Skeletal muscle cell (primary cell): ENCODE measurements around the gene OR2T34.
"Not testable (repeated sequence)": the region's sequence is repeated elsewhere in the genome, so short reads cannot be mapped to it uniquely, and the experiment has no call there.

Source experiments
- DNase-seq: peaks from one replicate; pipeline ENCODE4 v3.0.0-alpha.2; 2010; ENCODE audit warnings: low read depth
- H3K4me3 ChIP-seq: 2 replicates; pipeline ENCODE4 v1.5.1; 2011; ENCODE audit warnings: low read depth, mild to moderate bottlenecking, control low read depth, low read length, moderate library complexity

The OR2T34 gene, protein sequence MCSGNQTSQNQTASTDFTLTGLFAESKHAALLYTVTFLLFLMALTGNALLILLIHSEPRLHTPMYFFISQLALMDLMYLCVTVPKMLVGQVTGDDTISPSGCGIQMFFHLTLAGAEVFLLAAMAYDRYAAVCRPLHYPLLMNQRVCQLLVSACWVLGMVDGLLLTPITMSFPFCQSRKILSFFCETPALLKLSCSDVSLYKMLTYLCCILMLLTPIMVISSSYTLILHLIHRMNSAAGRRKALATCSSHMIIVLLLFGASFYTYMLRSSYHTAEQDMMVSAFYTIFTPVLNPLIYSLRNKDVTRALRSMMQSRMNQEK

DNA sequence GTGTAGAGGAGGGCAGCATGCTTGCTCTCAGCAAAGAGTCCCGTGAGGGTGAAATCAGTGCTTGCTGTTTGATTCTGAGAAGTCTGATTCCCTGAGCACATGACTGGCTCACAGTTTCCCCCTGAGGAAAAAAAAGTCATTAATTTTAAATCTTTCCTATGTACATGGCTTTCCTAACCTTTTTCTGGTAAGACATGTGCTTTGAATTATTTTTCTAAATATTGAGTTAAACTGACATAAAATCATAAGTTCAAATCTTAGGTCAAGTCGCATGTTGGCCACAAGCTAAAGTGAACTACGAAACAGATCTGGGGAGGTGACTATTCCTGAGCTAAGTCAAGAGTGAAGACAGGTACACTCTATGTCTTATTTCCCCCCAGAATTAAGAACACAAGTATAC is at the start of gene OR2T34:
Gene OR2T34 (minus strand): TSS at position 101 of the 400 bp plus-strand sequence. CDS start 0 bp downstream, at position 101.
- H3K4me3 ChIP-seq, DNase-seq: not testable (repeated sequence)

DNA sequence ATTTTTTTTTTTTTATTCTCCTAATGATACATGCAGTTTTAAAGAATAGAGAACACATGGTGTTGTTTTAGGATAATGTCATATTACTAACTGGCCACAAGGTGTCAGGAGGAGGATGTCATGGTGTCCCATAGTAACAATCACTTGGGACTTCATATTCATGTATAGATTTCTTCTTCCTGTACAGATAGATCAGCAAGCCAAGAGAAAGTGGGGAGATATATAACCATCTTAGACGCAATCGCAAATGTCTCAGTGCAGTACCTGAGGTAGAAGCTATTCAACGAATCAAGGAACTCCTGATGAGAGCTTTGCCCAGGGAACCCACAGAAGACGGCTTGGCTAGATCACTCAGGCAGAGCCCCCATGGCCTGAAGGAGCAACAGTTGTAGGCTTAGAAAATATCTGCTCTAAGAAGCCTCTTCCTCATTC is 48.0 kb upstream of the OR2T34 start:
- no peak overlapping the region for H3K4me3 ChIP-seq
- DNase-seq: no peak

DNA sequence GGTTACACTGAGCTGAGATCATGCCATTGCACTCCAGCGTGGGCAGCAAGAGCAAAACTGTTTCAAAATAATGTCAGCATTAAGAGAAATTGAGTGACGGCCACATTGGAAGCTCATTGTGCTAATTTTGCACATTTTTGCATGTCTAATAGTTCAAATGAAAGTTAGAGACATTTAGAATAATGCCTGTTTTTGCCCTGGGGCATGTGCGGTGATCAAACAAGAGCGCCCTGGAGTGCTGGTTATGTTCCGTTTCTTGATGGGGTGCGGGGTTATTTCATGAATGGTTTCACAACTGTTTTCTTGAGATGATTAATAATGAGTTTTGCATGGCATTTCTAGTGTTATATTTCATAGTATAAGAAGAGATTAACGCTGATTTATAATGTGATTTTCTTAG is 47.2 kb upstream of the OR2T34 start:
- no peak overlapping the region for H3K4me3 ChIP-seq
- DNase-seq: no peak

DNA sequence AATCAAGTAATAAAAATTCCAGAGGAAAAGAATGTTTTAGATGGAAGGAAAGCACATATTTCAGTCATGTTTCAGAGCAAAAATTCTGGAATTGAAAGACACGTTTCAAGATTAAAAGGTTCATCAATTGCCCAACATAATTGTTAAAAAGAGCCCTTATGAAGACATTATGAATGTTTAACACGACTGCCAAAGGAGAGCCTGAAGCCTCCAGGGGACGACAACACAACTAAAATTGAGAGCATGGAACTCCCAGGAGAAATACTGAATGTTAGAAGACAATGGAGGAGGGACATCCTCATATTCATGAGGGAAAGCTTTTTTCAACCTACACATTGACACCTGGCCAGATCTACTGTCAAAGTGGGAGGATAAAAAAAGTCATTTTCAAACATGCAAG is 44.3 kb upstream of the OR2T34 start:
- DNase-seq: no peak
- no peak overlapping the region for H3K4me3 ChIP-seq

DNA sequence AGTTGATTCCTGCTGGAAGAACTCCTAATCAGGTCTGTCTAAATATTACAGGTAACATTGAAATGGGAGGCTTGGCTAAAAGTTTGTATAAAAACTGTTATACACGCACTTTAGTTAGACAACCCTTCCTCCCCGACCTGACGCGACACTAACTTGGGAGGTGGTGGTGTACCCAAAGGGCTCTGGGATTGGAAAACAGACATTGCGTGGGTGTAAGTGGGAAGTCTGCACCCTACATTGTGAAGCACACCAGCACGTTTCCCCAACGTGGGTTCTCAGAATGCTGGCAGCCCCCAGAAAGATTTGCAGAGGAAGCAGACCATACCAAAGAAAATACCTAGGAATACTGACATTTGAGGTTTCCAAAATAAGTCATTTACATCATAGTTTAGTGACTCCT is 43.6 kb upstream of the OR2T34 start:
- DNase-seq: no peak
- no peak overlapping the region for H3K4me3 ChIP-seq

DNA sequence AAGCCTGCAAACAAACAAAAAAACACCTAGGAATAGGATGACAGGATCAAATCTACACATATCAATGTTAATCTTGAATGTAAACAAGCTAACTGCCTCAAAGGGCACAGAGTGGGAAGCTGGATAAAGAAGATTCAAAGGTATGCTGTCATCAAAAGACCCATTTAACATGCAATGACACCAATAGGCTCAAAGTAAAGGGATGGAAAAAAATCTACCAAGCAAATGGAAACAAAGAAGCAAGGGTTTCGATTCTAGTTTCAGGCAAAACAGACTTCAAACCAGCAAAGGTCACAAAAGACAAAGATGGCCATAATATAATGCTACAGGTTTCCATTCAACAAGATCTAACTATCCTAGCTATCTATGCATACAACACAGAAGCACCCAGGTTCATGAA is 39.2 kb upstream of the OR2T34 start:
- no peak for DNase-seq
- H3K4me3 ChIP-seq: no peak overlapping the region

DNA sequence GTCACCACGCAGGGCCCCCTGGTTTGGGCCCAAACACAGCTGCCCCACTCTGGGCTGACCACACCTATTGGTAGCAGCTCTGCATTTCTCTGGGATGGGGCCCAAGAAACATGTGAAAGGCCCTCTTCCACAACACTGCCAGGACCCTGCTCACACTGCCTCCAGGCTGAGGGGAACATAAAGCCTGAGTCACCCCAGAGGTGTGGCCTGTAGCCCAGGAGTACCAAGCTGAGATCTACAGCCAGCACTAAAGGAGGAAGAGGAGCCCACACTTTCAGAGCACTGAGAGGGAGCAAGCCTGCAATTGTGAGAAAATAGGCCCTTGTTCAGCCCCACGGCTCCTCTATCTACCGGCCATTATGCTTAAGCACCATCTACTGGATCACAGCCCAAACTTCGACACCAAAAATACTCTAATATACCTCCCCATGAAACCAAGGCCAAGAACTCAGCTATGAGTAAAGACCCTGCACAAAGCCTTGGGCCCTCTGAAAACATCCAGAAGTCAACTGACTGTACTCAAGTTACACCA is 37.4 kb upstream of the OR2T34 start:
- no peak overlapping the region for H3K4me3 ChIP-seq
- DNase-seq: no peak

DNA sequence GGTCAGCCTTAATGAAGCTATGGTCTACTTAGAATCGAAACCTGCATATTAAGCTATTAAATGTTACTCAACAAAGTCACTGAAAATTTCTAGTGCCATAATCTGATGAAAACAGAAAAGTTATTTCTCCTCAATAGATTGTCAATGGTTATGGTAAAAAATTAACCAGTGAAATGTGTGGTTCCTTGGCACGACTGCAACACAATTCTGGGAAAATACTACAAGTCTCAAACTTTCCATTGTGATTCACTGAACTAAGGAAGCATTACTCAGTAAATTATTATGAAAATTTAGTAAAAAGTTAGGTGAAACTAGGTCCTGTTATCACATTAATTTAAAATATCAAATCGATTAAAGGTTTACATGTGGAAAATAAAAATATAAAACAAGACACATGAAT is 35.7 kb upstream of the OR2T34 start:
- DNase-seq: no peak
- H3K4me3 ChIP-seq: no peak overlapping the region

DNA sequence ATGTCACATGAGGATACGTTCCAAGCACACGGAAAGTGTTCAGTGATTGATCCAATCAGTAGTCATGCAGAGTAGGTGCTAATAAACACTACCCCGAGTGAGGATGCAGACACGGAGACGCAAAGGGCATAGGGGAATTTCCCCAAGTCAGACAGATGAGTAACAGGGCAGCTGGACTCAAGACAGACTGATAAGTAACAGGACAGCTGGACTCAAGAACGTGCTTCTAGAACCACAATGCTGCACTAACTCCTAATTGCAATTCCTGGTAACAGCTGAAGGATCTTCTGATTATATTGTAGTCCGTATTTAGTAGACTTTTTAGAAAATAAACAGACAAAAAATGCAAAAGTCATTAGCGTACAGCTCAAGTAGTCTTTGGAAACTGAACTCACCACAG is 24.8 kb upstream of the OR2T34 start:
- no peak for DNase-seq
- H3K4me3 ChIP-seq: no peak overlapping the region

DNA sequence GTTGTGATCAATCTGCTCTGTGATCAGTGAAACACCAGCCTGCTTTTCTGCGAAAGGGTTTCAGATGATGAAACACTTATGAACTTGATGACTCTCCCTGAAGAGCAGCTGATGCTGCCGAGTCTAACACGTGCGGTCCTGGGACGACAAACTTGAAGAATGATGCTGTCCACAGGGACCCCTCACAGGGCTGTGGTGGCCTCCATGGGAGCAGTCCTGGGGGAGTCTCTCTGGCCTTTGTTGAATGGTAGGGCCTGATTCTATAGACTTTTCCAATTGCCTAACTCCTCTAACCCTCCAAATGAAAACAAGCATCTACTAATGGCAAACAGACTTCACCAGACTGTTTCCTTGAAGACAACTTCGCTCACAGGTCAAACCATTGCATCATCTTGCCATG is 23.0 kb upstream of the OR2T34 start, which contains the start of gene OR2T10:
Gene OR2T10 (minus strand): TSS at position 112 of the 400 bp plus-strand sequence. CDS start 3,932 bp downstream, outside the sequence.
- no peak for DNase-seq

DNA sequence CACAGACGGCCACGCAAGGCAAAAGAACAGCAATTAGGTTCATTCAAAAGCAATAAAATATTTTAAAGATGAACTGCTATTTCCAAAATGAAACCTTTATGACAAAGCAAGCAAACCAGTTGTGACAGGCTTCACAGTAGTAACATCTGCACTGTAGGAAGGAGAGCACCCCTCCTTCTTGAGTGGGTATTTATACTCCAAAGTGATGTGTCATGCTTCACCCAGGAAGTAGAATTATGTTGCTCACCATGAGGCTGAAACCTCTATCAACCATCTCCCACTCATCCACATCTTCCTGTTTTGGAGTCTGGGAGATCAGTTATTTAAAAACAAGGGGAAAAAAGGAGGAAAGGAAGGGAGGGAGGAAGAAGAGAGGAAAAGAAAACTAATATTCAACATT is 22.1 kb upstream of the OR2T34 start:
- no peak overlapping the region for H3K4me3 ChIP-seq
- no peak for DNase-seq

More for the DNA sequence above, 23.0 kb upstream of the OR2T34 start, which contains the start of gene OR2T10:
- H3K4me3 ChIP-seq: no peak within 1 kb of the TSS

DNA sequence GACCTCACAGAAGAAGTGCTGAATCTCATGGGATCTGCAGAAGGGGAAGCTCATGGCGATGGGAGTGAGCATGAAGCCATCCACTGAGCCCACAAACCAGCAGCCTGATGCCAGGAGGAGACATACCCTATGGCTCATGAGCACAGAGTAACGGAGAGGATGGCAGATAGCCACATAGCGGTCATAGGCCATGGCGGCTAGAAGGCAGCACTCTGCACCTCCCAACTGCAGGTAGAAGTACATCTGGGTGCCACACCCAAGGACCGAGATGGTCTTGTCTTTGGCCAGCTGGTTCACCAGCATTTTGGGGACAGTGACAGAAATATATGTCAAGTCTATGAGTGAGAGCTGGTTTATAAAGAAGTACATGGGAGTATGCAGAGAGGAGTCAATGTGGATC is 18.7 kb upstream of the OR2T34 start:
- H3K4me3 ChIP-seq: no peak overlapping the region
- no peak for DNase-seq

DNA sequence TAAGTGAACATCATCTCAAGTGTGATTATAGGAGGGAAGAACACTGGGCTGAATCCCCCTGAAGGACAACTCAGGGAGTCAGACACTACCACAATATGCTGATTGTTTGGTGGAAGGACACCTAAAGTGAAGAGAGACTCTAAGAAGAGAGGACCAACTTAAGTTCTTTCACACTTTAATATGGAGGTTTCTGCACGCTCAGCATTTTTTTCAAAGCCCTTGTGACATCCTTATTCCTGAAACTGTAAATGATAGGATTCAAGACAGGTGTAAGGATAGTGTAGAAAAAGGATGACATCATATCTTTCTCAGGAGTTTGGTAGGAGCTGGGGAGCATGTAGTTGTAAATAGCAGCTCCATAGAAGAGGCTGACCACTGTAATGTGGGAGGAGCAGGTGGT is 18.1 kb upstream of the OR2T34 start:
- no peak overlapping the region for H3K4me3 ChIP-seq
- no peak for DNase-seq

DNA sequence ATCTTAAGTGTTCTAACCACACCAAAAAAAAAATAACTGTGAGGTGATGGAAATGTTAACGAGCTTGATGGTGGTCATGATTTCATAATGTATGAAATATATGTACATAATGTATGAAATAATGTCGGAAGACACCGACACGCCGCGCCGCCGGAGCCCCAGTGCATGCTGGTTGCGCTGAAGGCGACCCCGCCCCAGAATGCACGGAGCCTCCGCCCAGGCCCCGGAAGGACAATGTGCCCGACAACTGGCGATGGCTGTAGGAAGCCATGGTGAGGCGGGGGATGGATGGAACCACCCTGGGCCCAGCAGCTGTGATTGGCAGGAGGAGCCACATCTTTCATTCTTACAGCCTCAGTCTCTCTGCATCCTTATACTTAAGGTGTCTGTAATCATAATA is 15.5 kb upstream of the OR2T34 start:
- H3K4me3 ChIP-seq: no peak overlapping the region
- DNase-seq: no peak

DNA sequence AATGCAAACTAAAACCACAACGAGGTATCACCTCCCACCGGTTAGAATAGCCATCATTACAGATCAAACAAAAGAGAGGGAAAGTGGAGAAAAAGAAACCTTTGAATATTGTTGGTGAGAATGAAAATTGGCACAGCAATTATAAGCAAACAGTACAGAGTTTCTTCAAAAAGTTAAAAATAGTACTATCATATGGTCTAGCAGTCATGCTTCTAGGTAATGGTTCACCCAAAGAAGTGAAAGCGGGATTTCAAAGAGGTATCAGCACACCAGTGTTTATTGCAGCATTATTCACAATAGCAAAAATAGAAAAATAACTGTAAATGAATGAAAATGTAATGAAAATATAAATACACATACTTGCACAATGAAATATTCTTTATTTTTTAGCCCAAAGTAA is 14.8 kb upstream of the OR2T34 start:
- H3K4me3 ChIP-seq: no peak overlapping the region

DNA sequence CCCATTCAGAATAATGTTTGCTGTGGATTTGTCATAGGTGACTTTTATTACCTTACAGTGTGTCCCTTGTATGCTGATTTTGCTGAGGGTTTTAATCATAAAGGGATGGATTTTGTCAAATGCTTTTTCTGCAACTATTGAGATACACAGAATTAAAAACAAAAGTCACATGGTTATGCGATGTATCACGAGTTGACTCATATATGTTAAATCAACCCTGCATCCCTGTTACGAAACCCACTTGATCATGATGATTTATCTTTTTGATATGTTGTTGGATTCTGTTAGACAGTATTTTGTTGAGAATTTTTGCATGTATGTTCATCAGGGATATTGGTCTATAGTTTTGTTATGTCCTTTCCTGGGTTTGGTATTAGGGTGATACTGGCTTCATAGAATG is 10.7 kb upstream of the OR2T34 start:
- no peak for DNase-seq
- no peak overlapping the region for H3K4me3 ChIP-seq

More for the DNA sequence above, 14.8 kb upstream of the OR2T34 start:
- no peak for DNase-seq

DNA sequence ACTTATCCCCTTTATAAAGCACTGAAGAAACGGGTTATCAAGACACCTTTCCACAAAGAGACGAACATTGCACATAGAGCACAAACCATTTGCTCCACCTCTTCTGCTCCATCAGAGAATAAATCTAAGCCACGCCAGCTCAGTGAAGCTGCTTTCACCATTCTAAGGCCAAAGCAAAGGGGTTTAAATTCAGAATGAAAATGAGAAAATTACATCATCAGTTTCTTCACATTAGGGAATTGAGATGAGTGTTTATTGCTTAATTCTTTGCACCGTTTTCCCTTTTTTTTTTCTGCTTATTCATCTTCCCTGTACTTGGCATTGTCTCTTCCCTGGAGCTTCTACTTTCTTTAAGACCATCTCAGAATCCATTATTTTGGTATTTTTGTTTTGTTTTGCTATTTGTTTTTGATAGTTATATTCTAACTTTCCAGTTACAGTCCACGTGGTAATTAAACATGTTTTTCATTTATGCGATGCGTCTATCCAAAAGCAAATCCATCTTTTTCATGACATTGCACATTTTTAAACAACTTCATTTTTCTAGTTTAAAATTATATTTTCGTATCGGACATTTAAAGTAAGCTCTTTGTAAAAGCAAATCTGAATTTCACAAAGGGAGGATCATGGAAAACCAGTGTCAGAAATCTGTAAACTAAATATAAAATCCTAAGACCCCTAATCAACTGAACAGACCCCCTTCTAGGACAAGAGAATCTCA is 1.9 kb upstream of the OR2T34 start:
- H3K4me3 ChIP-seq: no peak overlapping the region
- no peak for DNase-seq

DNA sequence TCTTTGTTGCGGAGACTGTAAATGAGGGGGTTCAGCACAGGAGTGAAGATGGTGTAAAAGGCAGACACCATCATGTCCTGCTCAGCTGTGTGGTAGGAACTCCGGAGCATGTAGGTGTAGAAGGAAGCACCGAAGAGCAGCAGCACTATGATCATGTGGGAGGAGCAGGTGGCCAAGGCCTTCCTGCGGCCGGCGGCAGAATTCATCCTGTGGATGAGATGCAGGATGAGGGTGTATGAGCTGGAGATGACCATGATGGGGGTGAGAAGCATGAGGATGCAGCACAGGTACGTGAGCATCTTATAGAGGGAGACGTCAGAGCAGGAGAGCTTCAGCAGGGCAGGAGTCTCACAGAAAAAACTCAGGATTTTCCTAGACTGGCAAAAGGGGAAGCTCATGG is 701 bp downstream of the OR2T34 start:
- not testable (repeated sequence) for H3K4me3 ChIP-seq, DNase-seq

DNA sequence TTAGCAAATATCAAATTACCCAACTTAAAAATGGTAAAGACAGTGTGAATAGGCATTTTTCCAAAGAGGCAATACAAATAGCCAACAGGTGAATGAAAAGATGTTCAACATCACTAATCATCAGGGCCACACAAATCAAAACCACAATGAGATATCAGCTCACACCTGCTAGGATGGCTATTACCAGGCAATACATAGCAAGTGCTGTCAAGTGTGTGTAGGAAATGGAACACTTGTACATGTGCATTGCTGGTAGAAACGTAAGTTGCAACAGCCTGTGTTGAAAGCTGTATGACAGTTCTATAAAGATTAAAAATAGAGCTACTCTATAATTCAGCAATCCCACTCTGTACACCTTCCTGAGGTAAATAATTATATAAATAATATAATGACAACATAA is 2.5 kb downstream of the OR2T34 start:
- H3K4me3 ChIP-seq, DNase-seq: not testable (repeated sequence)

DNA sequence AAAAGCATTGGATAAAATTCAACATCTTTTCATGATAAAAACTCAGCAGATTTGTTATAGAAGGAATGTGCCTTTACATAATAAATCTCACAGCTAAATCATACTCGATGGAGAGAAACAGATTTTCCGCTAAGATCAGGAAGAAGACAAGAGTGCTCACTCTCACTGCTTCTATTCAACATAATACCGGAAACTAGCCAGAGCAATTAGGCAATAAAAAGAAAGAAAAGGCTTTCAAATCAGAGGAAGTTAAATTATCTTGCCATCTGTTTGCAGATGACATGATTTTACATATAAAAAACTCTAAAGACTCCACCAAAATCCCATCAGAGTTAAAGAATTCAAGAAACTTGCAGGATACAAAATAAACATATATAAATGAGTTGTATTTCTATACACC is 3.7 kb downstream of the OR2T34 start:
- H3K4me3 ChIP-seq, DNase-seq: not testable (repeated sequence)

DNA sequence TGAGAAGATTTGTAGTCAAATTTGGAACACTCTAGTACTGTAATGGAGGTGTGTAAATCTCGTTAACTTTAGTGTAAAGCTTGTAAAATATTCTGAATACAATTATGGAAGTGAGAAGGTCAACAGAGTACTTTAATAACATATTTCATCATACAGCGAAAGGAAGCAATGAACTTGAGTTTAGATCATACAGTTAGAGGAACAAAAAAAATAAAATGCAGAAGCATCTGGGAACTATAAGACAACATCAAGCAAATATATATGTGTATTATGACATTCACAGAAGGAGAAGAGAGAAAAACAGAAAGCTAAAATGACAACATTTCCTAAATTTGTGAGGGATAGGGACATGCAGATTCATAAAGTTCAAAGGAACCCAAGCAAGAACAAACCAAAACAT is 5.5 kb downstream of the OR2T34 start:
- DNase-seq, H3K4me3 ChIP-seq: not testable (repeated sequence)
